Cerebellar cortex (tissue), 1 donor: ENCODE results near the gene AGMO.

Source experiments
- DNase-seq: peaks from one replicate; pipeline ENCODE4 v3.0.0-alpha.2; 2015; ENCODE audit warnings: low spot score

The AGMO gene

GRCh38 chr7:15397159-15397550, 164.7 kb downstream of the AGMO start:
- no peak for DNase-seq

GRCh38 chr7:15396210-15397158, 165.3 kb downstream of the AGMO start:
- no peak for DNase-seq

GRCh38 chr7:15389073-15389472, 172.7 kb downstream of the AGMO start:
- DNase-seq, result no peak

GRCh38 chr7:15378494-15379145, 183.2 kb downstream of the AGMO start:
- DNase-seq, result no peak

- no peak for DNase-seq
Measured at GRCh38 chr7:15376600-15376999, 185.2 kb downstream of the AGMO start.

- DNase-seq, result no peak
Measured at GRCh38 chr7:15370441-15370840, 191.4 kb downstream of the AGMO start.

- DNase-seq, result no peak
Measured at GRCh38 chr7:15368653-15369052, 193.2 kb downstream of the AGMO start.

GRCh38 chr7:15367897-15368296, 193.9 kb downstream of the AGMO start:
- no peak for DNase-seq

- no peak for DNase-seq
Measured at GRCh38 chr7:15358112-15358511, 203.7 kb downstream of the AGMO start.

- DNase-seq, result no peak
Measured at GRCh38 chr7:15352421-15353206, 209.2 kb downstream of the AGMO start.

- DNase-seq, result no peak
Measured at GRCh38 chr7:15345216-15345615, 216.6 kb downstream of the AGMO start.

GRCh38 chr7:15341817-15342216, 220.0 kb downstream of the AGMO start:
- DNase-seq, result no peak

- DNase-seq, result no peak
Measured at GRCh38 chr7:15336146-15336545, 225.7 kb downstream of the AGMO start.

- DNase-seq, result no peak
Measured at GRCh38 chr7:15335390-15335789, 226.4 kb downstream of the AGMO start.

- no peak for DNase-seq
Measured at GRCh38 chr7:15334536-15335263, 227.1 kb downstream of the AGMO start.

GRCh38 chr7:15332956-15333355, 228.9 kb downstream of the AGMO start:
- no peak for DNase-seq

GRCh38 chr7:15330943-15331342, 230.9 kb downstream of the AGMO start:
- DNase-seq, result no peak

GRCh38 chr7:15327001-15327400, 234.8 kb downstream of the AGMO start:
- no peak for DNase-seq

GRCh38 chr7:15326044-15326644, 235.7 kb downstream of the AGMO start:
- DNase-seq, result peak; percentile 14

GRCh38 chr7:15323550-15323949, 238.3 kb downstream of the AGMO start:
- no peak for DNase-seq

- no peak for DNase-seq
Measured at GRCh38 chr7:15317215-15317614, 244.6 kb downstream of the AGMO start.
